Measurements from ENCODE around the gene CACNA1D.

The CACNA1D gene

GRCh38 chr3:53721187-53722119 is 227.0 kb downstream of the CACNA1D start:
- DNase-seq, result no peak

DNA sequence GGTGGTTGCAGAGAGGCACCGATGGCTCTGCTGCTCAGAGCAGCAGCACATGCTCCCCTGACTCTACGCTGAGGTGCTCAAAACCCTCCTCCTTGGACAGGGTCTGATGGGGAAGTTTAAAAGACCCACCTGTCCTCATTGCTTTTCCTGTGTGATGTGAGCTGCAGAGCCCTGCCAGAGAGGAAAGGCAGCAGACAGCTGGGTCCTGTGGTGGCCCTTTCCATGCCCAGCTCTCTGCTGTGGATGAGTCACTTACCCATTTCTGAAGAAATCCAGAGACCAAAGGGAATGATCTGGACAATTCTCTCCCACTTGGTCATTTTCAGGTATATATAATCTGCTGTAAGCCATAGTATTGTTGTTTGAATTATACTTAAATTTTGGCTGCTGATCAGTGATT is 230.2 kb downstream of the CACNA1D start:
- no peak for DNase-seq

DNA sequence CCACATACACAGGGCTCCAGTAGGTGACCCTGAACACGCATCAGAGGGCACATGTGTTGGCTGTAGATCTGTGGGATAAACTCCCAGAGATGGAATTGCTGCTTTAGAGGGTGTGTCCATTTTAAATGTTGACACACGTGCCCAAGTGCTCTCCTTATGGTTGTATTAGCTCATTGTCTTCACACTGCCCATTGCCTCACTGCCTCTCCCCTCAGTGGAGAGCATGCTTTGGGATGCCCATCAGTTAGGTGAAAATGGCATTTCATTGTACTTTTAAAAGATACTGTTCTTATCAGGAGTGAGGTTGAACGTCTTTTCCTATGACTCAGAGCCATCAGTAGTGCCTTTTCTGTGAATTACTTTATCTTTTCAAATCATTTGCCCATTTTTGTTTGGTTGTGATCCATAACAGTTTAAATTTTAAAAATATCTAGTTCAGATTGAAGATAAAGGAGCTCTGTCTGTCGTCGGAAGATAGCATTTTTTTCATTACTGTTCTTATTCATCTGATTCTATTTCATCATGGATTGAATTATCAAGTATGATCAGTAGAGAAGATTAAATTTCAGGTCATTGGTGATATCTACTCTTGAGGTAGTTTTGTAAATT is 231.1 kb downstream of the CACNA1D start:
- no peak for DNase-seq

- DNase-seq, result no peak
Measured at GRCh38 chr3:53726643-53727042, 232.2 kb downstream of the CACNA1D start.

GRCh38 chr3:53728606-53729005 is 234.2 kb downstream of the CACNA1D start:
- DNase-seq, result no peak

- no peak for DNase-seq
Measured at GRCh38 chr3:53729159-53729558, 234.7 kb downstream of the CACNA1D start.

GRCh38 chr3:53729618-53730017 is 235.2 kb downstream of the CACNA1D start:
- DNase-seq, result no peak

DNA sequence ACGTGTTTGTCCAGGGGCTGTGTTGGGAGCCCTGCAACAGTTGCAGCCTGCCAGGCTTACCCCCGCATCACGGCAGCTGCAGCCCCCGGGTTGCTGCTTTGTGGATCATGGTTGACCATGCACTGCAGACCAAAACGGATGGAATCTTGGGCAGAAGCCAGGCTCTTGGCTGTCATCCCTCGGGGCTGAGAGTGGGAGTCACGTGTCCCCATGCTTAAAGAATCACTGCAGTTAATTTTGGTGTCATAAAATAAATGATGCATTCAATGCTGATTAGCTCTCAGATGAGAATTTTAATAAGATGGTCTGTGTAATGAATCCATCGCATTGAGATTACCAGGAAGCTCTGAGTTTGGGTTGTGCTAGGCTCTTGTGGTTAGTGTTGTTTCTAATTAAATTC is 236.2 kb downstream of the CACNA1D start:
- no peak for DNase-seq

GRCh38 chr3:53731934-53732624 is 237.7 kb downstream of the CACNA1D start:
- no peak for DNase-seq

GRCh38 chr3:53733446-53733845 is 239.0 kb downstream of the CACNA1D start:
- DNase-seq, result no peak

DNA sequence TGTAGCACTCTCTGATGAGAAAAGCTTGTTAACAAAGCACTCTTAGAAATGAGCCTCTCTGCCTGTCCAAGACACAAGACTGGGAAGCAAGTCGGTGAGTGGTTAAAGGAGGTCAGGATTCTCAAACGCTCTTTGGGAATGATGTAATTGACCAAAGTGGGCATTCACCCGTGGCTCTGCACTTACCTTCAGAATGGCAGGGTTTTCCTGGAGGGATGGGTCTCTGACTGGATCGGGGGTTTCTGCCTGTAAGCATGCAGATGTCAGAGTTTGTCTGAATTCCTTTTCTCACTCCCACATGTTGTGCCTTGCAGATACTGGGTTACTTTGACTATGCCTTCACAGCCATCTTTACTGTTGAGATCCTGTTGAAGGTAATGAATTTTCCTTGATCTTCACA is 245.6 kb downstream of the CACNA1D start:
- DNase-seq, result no peak

- no peak for DNase-seq
Measured at GRCh38 chr3:53740956-53741355, 246.5 kb downstream of the CACNA1D start.

DNA sequence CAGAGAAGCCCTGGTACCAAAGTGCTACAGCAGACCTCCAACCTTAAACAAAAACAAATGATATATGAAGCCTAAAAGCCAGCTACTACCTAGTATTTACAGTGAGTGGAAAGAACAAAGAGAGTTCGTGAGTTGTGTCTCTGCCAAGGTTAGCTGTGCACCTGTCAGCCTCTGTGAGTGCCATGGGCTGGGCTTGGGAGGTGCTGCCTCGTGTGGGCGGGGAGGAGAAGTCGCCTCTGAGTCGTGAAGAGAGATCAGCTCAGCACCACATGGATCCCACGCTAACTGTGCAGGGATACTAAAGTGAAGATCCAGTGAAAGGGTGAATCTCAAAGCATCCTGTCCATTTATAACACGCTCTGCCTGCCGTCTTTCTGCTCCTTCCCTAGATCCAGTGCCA is 249.9 kb downstream of the CACNA1D start:
- no peak for DNase-seq

DNA sequence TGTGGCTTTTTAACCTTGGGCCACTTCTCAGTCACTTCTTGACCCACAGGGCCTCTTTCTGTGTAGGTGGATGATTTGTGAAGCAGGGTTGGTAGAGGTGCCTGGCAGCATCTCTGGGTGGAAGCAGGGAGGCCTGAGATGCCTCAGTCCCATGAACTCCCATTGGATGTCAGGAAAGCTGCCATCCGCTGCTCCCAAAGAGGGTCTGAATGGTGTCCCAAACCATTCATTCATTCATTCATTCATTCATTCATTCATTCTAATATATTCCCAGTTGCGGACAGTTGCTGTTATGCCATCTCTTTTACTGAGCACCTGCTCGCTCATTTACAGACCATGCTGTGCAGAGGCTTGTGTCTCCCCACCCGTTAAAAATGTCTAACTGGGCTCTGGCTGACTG is 253.1 kb downstream of the CACNA1D start:
- no peak for DNase-seq

DNA sequence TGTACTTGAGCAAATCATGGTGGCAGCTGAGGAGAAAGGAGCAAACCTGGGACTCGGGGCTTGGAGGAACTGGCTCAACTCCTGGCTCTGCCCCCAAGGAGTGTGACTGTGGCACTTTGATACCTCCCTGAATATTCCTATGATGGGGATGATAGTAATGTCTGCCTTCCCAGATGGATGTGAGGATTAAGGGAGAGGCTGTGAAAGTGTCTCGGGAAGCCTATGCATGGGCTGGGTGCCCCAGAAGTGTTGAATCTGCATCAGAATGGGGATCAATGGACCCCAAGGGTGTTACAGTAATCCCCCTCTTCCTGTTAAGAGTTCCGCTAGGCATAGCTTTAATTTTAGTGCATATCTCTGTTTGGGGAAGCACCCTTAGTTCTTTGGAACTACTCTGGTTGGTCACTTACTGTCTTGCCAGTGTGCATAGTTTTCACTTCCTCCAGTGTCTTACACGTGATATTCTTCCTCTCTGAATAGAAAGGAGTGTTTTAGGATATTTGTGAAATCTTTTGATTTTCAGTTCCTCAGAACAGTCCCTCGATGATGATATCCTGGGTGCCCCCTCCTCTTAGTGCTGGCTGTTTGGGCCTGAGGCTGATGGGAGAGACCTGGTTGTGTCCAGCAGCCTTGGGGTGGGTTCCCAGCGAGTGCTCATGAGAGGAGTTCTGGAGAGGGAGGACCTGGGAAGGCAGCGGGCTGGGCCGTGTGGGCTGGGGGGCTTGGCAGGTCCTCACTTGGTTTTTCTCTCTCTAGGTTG is 254.3 kb downstream of the CACNA1D start:
- no peak for DNase-seq

DNA sequence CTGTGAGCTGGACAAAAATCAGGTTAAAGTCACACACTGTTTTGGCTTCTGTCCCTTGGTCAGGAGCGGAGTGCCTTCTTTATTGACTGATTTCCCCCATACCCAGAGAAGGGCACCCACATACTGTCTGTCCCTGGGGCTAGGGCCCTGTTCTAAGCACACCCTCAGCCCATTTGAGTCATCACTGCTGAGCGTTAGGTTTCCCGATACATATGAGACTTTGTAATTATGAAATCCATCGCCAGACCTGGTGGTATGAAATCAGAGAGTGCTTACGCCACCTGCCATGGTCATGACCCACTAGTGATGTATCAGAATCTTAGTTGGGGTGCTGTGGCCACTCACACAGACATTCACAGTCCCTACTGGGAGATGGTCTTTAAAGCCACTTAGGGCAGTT is 255.0 kb downstream of the CACNA1D start:
- DNase-seq, result no peak

DNA sequence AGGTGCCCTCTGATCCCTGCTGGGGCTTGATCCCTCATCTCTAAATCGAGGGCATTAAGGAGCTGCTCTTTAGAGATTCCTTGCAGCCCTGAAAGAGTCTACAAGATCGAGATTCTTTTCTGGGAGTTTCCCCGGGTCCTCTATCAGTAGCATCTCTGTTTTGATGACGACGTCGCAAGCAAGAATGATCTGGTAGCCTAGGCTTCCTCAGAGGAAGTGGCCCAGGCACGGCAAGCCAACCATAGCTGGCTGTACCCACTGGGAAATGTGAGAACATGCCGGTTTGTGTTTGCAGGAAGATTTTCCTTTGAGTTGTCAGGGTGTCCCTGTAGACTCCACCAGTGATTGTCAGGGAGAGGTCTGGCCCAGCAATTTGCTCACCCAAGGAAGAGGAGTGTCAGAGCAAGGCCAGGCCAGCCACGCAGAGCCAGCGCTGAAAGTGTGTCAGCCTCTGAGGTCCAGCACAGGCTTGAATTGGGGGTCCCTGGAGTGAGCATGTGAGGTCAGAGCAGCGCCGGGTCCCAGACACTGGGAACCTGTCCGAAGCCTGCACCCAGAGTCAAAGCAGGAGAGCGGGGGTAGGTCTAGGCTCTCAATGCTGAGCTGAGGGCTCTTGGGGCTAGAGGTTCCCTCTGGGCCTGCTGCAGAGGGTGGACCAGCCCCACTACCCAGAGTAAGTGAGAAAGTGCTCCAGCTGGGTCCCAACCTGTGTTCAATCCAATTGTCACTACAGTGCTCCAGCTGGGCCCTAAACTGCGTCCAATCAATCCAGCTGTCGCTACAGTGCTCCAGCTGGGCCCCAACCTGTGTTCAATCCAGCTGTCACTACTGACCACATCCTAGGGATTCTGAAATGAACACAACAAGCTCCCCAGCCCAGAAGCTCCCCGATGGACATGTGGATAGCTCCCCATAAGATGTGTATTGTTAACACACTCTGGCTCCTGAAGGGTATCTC is 256.1 kb downstream of the CACNA1D start:
- no peak for DNase-seq

DNA sequence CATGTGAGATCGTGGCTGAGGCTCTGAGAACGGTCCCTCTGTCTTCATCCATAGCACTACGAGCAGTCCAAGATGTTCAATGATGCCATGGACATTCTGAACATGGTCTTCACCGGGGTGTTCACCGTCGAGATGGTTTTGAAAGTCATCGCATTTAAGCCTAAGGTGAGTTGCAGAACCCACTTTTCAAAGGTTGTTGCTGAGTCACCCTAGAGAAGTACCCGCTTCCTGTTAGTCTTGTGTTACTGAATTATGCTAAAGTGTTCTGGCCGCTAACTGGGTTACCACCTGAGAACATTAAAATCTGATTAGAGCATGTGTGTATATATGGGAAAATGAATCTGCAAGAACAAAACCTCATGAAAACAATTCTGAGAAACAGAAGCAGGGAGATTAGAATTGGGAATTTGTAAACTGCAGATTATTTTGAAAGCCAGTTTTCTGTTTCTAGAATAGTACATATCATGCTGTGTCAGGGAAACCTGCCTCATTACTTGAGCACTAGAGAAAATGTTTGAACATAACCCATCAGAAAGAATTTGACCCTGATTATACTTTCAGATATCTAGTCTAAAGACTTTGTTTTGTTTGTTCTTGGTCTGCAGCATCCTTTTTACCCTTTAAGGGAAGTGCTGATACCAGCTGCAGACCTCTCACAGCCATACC is 259.2 kb downstream of the CACNA1D start:
- no peak for DNase-seq

- DNase-seq, result no peak
Measured at GRCh38 chr3:53754325-53754724, 259.9 kb downstream of the CACNA1D start.

- DNase-seq, result no peak
Measured at GRCh38 chr3:53758846-53759245, 264.4 kb downstream of the CACNA1D start.

- DNase-seq, result no peak
Measured at GRCh38 chr3:53763353-53763752, 268.9 kb downstream of the CACNA1D start.

All from activated naive CD4-positive, alpha-beta T cell treated with anti-CD3 and anti-CD28 coated beads, Interleukin-2, amount 50 U/mL, for 16 hours (primary cell).